GM12878 (cell line): ENCODE data around the gene CCDC85A.

ENCODE experiments used
- CTCF ChIP-seq, 3 experiments: IDR thresholded peaks in 2 of 3; conservative IDR thresholded peaks in 1 of 3; 2 replicates each; pipeline ENCODE4 v1.5.1; 2011; ENCODE audit warnings: low read depth in 3 of 3, low read length in 3 of 3, mild to moderate bottlenecking in 3 of 3, control low read depth in 2 of 3, moderate library complexity in 2 of 3, inconsistent platforms in 1 of 3, mixed read lengths in 1 of 3; ENCODE audit not compliant: control insufficient read depth in 2 of 3, insufficient read depth in 1 of 3; ENCODE audit errors: extremely low read depth in 1 of 3
- ETV6 ChIP-seq, 2 experiments: fragments of 450-650 bp in 1 of 2; IDR thresholded peaks in 1 of 2; conservative IDR thresholded peaks in 1 of 2; 2 replicates each; pipeline ENCODE4 v1.6.1; 2014; ENCODE audit warnings: antibody characterized with exemption in 1 of 2, borderline replicate concordance in 1 of 2, low read depth in 1 of 2, mild to moderate bottlenecking in 1 of 2, moderate library complexity in 1 of 2
- FOS ChIP-seq: IDR thresholded peaks from 3 replicates; pipeline ENCODE4 v1.6.1; 2011; ENCODE audit warnings: borderline replicate concordance; ENCODE audit not compliant: insufficient read length; ENCODE audit errors: extremely low read depth
- HDGF ChIP-seq: fragments of 450-650 bp; IDR thresholded peaks from 2 replicates; pipeline ENCODE4 v1.6.1; 2016; ENCODE audit warnings: antibody characterized with exemption
- IRF3 ChIP-seq: fragments of 450-650 bp; IDR thresholded peaks from 2 replicates; pipeline ENCODE4 v1.6.1; 2014; ENCODE audit warnings: mild to moderate bottlenecking
- NR2C2 ChIP-seq: IDR thresholded peaks from 2 replicates; pipeline ENCODE4 v1.6.1; 2011; ENCODE audit warnings: borderline replicate concordance, low read depth; ENCODE audit not compliant: control insufficient read depth, insufficient read length
- NRF1 ChIP-seq: conservative IDR thresholded peaks from 2 replicates; pipeline ENCODE4 v1.6.1; 2011; ENCODE audit warnings: mild to moderate bottlenecking, low read depth, low read length, improper control_type of control experiment
- POLR2A ChIP-seq: IDR thresholded peaks from 2 replicates; pipeline ENCODE4 v1.6.1; 2011; ENCODE audit warnings: low read depth, mild to moderate bottlenecking, low read length
- POLR2AphosphoS5 ChIP-seq: IDR thresholded peaks from 2 replicates; pipeline ENCODE4 v1.6.1; 2011; ENCODE audit warnings: mild to moderate bottlenecking, low read length, inconsistent platforms
- RCOR1 ChIP-seq: conservative IDR thresholded peaks from 2 replicates; pipeline ENCODE4 v1.6.1; 2012; ENCODE audit warnings: low read depth, low read length, improper control_type of control experiment
- REST ChIP-seq: IDR thresholded peaks from 2 replicates; pipeline ENCODE4 v1.6.1; 2012; ENCODE audit warnings: mild to moderate bottlenecking, low read depth, low read length

- no peak for TF ChIP-seq NR2C2
- TF ChIP-seq REST, result no peak
- TF ChIP-seq CTCF (IDR thresholded peaks at IDR 0.05 in 2 of 3, conservative IDR thresholded peaks at IDR 0.05 in 1 of 3; ENCODE audit: control insufficient read depth in 2 of 3, extremely low read depth in 1 of 3, insufficient read depth in 1 of 3, low read depth in 3 of 3, low read length in 3 of 3), result no peak
- TF ChIP-seq HDGF, result no peak
- no peak for TF ChIP-seq FOS
- no peak for TF ChIP-seq POLR2AphosphoS5
- TF ChIP-seq RCOR1, result no peak
- TF ChIP-seq ETV6 (conservative IDR thresholded peaks at IDR 0.05 in 1 of 2, IDR thresholded peaks at IDR 0.05 in 1 of 2; ENCODE audit: borderline replicate concordance in 1 of 2, low read depth in 1 of 2), result no peak
- TF ChIP-seq NRF1, result no peak
- no peak for TF ChIP-seq POLR2A
- no peak for TF ChIP-seq IRF3
Observed at GRCh38 chr2:56263876-56264275, 80.1 kb downstream of the CCDC85A start.
